HG03139 (cell line): ENCODE measurements around the gene AP4B1.
"Not testable (repeated sequence)": the region's sequence is repeated elsewhere in the genome, so short reads cannot be mapped to it uniquely, and the experiment has no call there.

Experiments
- ATAC-seq: cut with Tn5 transposase; IDR thresholded peaks from one replicate; pipeline ENCODE4 v1.9.1; 2021; ENCODE audit not compliant: unreplicated experiment

AP4B1 gene

DNA sequence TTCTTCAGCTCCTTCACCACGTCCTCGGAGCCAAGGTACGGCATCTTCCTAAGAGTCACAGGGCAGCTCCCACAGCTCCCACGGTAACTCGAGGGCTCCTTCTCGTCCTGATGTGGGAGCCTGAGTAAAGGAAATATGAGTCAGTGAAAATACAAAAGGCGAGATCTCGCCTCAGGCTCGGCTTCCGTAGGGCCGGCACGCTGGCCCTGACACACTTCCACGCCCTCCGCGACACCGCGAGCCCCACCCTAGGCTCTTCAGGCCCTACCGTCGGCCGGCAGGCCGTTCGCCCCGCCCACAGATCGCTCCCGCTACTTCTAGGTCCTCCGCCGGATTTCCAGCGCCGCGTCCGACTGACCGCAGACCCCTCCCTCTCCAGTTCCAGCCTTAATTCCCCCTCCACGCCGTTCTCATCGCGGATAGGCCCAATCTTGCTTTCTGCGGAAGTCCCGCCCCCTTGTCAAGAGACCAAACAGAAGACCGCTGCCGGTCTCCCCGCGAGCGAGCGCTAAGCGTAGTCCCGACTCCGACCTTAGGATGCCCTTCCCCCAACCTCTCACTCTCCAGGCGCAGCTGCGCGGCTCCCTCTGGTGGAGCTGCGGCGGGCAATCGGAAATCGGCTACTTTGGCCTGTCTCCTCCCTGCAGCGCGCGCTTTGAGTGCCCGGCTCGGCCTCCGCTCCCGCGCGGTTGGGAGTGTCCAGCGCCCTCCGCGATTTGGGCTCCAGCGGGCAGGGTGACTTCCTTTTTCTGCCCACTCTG is at the start of gene AP4B1, which contains the start of gene DCLRE1B:
Gene AP4B1, minus strand, starts transcription at position 126 of the 761 bp plus-strand sequence. Its CDS starts 82 bp downstream, at position 44.
Gene DCLRE1B, plus strand, starts transcription at position 653 of the 761 bp plus-strand sequence. CDS start 261 bp downstream, outside the sequence.
- ATAC-seq = peak; percentile 86

DNA sequence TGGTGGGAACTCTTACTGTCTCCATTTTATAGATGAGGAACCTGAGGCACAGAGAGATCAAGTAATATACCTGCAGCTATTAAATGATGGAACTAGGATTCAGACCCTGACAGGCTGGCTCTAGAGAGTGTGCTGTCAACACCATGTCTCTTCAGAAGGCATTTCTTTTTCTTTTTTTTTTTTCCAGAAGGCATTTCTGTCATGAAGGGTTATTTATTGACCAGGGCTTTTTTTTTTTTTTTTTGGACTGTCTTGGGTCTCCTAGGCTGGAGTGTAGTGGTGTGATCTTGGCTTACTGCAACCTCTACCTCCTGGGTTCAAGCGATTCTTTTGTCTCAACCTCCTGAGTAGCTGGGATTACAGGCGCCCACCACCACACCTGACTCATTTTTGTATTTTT is 47.1 kb upstream of the AP4B1 start:
- no peak for ATAC-seq

DNA sequence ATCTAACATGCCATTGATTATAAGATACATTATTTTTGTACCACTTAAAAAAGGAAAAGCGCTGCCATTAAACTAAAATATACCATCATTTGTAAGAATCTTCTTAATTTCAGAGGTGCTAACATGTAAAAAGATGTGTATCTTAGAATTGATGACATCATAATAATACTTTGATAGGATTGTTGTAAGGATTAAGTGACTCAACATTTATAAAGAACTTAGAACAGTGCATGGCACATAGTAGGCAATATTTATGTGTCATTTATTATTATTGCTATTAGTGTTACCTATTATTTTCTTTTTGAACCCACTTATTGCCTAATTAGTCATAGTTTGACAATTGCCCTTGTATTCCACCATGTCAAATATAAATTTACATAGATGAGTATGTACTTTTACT is 46.3 kb upstream of the AP4B1 start:
- ATAC-seq = no peak

DNA sequence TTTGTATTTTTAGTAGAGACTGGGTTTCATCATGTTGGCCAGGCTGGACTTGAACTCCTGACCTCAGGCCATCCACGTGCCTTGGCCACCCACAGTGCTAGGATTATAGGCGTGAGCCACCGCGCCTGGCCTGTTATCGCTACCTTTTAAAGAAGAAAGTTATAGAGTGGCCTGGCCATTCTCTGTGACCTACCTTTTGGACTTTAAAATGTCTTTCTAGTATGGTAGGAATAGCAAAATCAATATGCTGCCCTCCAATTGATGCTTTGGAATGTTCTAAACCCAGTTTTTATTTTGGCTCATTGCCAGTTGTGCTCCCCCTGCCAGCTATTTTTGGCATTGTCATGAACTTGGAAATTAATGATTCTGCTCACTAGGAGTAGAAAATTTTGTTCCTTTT is 44.4 kb upstream of the AP4B1 start:
- no peak for ATAC-seq

DNA sequence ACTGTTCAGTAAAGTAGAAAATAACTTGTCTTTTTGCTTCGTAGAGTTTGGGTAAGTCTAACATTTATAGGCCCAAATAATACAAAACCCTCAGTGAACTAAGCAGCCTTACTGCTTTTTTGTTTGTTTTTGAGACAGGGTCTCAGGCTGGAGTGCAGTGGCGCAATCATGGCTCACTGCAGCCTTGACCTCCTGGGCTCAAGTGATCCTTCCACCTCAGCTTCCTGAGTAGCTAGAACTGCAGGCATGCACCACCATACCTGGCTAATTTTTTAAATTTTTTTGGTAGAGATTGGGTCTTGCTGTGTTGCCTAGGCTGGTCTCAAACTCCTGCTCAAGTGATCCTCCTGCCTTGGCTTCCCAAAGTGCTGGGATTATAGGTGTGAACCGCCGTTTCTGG is 43.6 kb upstream of the AP4B1 start:
- not testable (repeated sequence) for ATAC-seq

DNA sequence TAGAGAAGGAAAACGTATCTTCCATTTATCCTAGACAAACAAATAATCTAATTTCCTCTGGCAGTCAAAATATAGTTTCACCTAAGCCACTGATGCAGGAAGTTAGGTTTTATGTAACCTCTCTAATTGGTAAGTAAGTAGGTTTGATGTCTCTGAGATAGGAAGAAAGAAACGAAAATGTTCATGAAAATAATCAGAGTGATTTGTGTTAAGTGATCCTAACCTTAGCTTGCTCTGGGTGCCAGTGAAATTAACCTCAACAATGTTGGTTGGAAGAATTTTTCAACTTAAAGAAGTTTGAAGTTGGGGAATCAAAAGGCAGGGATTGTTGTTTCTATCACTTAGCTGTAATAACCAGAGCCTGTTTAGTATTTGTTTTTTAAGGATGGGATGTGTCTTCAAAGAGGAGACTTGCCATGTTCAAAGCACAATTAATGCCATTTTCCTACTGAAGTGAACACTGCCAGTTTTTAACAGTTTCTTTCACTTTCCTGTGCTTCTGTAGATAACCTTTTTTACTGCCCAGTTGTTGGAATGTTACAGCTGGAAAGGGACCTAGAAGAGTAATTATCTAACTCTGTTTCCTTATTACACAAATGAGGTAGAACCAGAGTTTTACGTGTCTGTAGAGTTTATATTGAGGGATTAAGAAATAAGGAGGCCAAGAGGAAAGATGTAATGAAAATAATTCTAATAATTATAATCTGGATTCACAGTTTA is 42.9 kb upstream of the AP4B1 start:
- no peak for ATAC-seq

DNA sequence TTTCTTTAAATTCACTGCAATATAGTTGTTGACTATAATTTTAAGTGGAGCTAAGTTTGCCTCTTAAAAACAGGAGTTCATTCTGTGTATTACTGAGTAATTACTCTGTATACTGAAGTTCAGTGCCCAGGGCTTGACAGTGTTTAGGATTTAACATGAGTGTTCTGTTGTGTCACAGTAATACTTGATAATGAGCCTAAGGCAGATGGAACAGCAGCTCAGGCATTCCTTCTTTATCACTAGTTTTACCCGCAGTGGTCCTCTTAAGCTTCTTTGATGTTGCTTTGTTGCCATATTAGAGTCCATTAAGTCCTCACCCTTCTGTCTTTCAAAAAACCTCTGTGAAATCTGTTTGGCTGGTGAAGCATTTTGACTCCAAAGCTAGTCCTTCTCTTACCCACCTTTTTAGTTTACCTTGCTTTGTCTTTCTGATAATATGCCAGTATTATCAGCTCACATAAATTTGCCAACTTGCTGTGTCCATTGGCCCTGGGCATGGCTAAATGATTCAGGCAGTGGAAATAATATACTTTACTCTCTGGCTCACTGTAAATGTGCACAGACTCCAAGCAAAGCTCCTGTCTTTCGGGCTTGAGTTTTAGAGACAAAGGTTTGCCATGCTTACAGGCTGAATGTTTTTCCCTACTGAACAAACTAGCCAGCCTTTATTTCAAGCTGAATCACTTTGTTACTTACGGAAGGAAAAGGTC is 42.2 kb upstream of the AP4B1 start:
- no peak for ATAC-seq

DNA sequence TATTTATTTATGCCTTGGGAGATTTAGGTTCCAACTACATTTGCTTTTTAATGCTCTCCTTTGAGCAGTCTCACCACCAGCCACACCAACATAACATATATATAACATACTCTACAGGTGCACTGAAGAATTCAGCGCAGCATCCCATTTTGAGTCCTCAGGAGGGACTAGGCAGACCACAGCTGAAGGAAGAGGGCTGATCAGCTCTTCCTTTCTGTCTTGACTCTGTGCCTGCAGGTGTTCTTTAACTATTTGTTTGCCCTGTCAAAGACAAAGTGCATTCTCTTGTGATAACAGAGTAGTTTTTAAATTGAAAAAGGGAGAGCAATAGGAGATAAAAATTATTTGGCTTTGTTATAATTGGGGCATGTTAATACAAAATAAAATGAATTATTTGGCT is 41.5 kb upstream of the AP4B1 start:
- no peak for ATAC-seq

DNA sequence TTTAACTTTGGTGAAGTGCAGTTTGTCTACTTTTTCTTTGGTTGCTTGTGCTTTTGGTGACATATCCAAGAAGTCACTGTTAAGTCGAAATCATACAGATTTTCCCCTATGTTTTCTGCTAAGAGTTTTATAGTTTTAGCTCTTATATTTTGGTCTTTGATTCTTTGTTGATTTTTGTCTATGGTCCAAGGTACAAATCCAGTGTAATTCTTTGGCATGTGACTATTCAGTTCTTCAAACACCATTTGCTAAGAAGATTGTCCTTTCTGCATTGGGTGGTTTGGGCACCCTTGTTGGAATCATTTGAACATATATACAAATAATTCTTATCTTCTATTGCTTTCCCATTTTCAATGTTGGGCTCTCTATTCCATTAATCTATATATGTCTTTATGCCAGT is 40.7 kb upstream of the AP4B1 start:
- no peak for ATAC-seq

DNA sequence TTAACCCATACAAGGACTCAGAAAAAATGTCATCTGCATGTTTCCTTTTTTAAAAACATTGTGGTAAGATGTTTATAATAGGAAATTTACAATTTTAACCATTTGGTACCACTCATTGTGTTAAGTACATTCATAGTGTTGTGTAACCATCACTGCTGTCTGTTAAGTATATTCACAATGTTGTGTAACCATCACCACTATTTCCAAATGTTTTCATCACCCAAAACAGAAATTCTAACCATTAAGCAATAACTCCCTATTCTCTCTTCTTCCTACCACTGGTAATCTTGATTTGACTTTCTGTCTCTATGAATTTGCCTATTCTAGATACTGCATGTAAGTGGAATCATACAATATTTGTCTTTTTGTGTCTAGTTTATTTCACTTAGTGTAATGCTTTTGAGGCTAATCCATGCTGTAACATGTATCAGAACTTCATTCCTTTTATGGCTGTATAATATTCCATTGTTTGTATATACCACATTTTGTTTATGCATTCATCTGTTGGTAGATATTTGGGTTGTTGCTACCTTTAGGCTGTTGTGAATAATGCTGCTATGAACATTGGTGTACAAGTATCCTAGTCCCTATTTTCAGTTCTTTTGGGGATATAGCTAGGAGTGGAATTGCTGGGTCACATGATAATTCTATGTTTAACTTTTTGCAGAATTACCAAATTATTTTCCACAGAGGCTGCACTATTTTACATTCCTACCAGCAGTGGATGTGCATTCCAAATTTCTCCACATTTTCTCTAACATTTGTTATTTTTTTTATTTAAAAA is 38.6 kb upstream of the AP4B1 start:
- ATAC-seq = no peak

DNA sequence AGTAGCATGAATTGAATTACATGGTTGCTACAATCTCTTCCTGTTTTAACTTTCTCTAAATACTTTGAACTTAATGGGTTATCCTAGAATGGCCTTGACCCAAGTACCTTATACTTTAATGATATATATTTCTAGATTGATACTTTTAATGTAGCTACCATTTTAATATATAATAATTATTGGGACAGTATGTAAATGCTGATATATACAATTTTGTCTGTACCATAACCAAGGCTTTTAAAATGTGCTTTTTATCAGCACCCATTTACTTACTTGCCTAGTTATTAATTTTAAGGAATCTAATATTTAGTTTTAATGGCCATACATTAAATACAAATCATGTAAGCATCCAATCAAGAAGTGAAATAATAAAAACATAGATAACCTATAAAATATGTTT is 37.9 kb upstream of the AP4B1 start:
- no peak for ATAC-seq

DNA sequence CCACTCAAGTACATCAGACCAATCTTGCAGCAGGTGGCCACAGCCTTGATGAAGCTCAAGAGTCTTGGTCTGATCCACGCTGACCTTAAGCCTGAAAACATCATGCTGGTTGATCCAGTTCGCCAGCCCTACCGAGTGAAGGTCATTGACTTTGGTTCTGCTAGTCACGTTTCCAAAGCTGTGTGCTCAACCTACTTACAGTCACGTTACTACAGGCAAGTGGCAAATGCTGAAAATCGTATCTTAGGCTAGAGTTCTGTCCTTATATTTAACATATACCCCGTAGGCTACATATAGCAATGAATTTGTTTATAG is 36.6 kb upstream of the AP4B1 start:
- ATAC-seq = no peak

DNA sequence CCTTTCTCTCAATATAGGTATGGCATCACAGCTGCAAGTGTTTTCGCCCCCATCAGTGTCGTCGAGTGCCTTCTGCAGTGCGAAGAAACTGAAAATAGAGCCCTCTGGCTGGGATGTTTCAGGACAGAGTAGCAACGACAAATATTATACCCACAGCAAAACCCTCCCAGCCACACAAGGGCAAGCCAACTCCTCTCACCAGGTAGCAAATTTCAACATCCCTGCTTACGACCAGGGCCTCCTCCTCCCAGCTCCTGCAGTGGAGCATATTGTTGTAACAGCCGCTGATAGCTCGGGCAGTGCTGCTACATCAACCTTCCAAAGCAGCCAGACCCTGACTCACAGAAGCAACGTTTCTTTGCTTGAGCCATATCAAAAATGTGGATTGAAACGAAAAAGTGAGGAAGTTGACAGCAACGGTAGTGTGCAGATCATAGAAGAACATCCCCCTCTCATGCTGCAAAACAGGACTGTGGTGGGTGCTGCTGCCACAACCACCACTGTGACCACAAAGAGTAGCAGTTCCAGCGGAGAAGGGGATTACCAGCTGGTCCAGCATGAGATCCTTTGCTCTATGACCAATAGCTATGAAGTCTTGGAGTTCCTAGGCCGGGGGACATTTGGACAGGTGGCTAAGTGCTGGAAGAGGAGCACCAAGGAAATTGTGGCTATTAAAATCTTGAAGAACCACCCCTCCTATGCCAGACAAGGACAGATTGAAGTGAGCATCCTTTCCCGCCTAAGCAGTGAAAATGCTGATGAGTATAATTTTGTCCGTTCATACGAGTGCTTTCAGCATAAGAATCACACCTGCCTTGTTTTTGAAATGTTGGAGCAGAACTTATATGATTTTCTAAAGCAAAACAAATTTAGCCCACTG is 36.0 kb upstream of the AP4B1 start:
- no peak for ATAC-seq

DNA sequence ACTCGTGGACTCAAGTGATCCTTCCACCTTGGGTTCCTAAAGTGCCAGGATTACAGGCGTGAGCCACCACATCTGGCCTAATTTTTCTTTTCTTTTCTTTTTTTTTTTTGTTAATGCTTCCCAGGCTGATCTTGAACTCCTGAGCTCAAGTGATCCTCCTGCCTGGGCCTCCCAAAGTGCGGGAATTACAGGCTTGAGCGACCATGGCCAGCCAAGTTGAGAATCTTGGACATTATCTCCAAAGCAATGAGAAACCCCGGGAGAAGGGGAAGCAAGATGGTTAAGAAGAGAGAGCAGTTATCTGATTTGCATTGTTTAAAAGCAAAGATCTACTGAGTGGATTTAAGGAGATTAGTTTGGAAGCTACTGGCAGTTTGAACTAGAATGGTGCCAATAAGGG is 33.6 kb upstream of the AP4B1 start:
- no peak for ATAC-seq

DNA sequence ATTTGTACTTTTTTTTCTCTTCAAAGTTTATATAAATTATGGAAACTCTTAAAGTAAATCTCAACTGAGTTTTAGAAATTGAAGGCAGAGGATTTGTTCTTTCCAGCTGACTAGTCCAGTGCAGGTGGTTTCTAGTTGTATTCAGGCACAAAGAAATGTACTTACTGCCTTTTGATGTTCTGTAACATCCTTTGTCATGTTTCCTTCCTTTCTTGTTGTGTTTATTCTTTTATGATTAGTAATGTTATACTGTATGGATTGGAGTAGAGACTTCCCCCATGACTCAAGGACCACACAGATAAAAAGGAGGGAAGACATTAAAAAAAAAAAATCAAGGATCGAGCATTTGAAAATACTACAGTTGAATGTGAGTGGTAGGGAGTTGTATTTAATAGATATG is 32.5 kb upstream of the AP4B1 start:
- no peak for ATAC-seq

DNA sequence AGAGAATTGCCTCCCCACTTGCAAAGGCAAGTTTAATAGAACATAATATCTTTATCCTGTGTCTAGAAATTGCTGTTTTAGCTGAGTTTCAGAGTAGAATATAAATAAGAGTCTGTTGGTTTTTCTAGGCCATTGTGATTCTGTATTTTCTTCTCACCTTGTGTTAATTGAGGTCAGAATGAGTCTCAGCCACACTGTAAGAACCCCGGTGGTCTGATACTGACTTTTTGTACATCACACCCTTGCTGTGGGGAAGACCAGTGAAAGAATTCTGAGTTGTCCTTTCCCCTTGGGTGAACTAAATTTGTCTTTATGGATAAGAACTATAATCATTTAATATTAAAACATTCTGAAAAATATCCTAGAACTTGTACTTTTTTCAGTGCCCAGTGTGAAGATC is 31.4 kb upstream of the AP4B1 start:
- no peak for ATAC-seq

DNA sequence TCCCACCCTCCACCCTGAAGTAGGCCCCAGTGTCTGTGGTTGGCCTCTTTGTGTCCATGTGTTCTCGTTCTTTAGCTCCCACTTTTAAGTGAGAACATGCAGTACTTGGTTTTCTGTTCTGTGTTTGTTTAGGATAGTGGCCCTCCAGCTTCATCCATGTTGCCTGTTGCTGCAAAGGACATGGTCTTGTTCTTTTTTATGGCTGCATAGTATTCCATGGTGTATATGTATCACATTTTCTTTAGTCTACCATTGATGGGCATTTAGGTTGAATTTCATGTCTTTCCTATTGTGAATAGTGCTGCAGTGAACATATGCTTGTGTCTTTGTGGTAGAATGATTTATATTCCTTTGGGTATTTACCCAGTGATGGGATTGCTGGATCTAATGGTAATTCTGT is 30.6 kb upstream of the AP4B1 start:
- ATAC-seq = no peak

DNA sequence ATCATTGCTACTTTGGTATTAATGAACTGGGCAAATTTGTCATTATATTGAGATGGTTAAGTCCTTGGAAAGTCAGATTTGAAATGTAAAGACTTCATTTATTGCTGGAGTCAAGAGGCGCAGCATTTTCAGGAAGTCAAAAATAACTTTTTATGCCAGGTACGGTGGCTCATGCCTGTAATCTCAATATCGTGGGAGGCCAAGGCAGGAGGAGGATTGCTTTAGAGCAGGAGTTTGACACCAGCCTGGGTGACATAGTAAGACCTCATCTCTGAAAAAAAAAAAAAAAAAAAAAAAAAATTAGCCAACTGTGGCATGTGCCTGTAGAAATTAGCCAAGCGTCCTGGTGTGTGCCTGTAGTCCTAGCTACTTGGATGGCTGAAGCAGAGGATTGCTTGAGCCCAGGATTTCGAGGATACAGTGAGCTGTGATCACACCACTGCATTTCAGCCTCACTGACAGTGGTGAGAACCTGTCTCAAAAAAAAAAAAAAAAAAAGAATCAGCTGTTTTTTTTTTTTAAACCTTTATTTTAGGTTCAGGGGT is 30.0 kb upstream of the AP4B1 start:
- ATAC-seq = no peak

DNA sequence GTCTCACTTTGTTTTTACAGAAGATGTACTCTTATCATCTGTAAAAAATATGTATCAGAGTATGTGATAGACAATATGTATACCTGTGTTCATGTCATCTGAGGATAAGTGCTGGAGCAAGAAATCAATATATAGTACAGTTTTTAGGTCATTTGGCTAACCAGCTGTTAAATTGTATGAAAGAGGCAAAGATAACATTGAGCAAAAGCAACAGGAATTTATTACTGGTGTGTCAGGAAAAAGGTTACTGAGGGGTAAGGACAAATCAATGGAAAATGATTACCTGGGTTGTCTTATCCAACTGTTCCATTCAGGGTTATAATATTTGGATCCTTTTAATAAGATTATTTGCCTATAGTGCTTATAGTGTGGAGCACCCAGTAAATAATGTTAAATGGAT is 29.4 kb upstream of the AP4B1 start:
- ATAC-seq = no peak

DNA sequence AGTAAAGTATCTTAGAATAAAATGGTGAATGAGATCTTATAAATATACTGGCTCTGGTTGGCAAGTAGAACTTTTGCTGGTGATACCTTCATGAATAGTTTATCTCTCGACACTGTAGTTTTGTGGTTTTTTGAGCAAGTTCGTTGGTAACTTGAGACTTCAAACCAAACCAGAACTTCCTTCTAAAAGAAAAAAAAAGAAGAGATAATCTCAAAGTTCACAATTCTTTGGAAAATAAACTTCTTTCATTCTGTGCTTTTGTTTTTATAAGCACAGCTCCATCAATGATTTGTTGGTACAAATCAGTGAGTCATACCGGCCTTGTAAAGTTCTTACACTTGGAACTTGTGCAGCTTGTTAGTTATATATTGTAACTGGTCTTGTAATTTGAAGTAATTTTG is 26.9 kb upstream of the AP4B1 start:
- ATAC-seq = no peak
